HCT116 (cell line): ENCODE data around the gene RNU6-9. TPM values are rescaled to one million over a fixed set of nuclear protein-coding genes. Genes with fewer than 3 reads are reported as not detected.

Experiments
- ATAC-seq: fragments of 200-7000 bp; cut with Tn5 transposase; 2 replicates; pipeline ENCODE4 v1.9.1; 2020; ENCODE audit warnings: mild to moderate bottlenecking, moderate library complexity
- BruUV-seq: library from RNA; stranded (reverse); fragments of 400-500 nt; replicated peaks from 2 replicates; lab custom pipeline; 2021; lab: Mats Ljungman, UMichigan
- CTCF ChIA-PET: fragments of 300-600 bp; sonication (Branson Sonifier 250); formaldehyde crosslinking; loops from one replicate; lab custom pipeline; 2021; ENCODE audit warnings: antibody characterized with exemption; lab: Charles Lee
- POLR2A ChIA-PET: fragments of 300-600, 350-600 bp; sonication (Branson Sonifier 250); formaldehyde crosslinking; loops from one replicate; lab custom pipeline; 2021; ENCODE audit warnings: antibody characterized with exemption; lab: Charles Lee
- RAD21 ChIA-PET, 2 experiments: fragments of 300-600 bp; sonication (Branson Sonifier 250); formaldehyde crosslinking; loops; one replicate each; lab custom pipeline; 2023; ENCODE audit warnings: low total read pairs in 2 of 2; ENCODE audit not compliant: uncharacterized antibody in 2 of 2, unreplicated experiment in 2 of 2, low non-redundant PET in 1 of 2; lab: Charles Lee
- DNase-seq: peaks from one replicate; pipeline ENCODE4 v3.0.0-alpha.2; 2010; ENCODE audit warnings: low read depth, low spot score
- H2AFZ ChIP-seq: fragments of 200-600 bp; shearing (Covaris generic), sonication (generic); 2 replicates; pipeline ENCODE4 v1.6.1; 2017; ENCODE audit warnings: low read depth, mixed run types, mixed read lengths, antibody characterized with exemption, low read length; ENCODE audit not compliant: poor library complexity, severe bottlenecking
- H3K27ac ChIP-seq: 2 replicates; pipeline ENCODE4 v1.5.1; 2012; ENCODE audit warnings: low read depth, low read length
- H3K27me3 ChIP-seq: fragments of 200-600 bp; sonication (generic); 2 replicates; pipeline ENCODE4 v1.6.1; 2016; ENCODE audit warnings: mixed run types, low read length, mixed read lengths; ENCODE audit not compliant: insufficient read depth
- H3K36me3 ChIP-seq, 2 experiments: fragments of 200-500 bp in 1 of 2; fragments of 200-600 bp in 1 of 2; sonication (Bioruptor generic) in 1 of 2; sonication (generic) in 1 of 2; 2 replicates each; pipeline versions ENCODE4 v1.5.1 to v1.6.1; 2014 to 2016; ENCODE audit warnings: low read length in 2 of 2, inconsistent platforms in 1 of 2, mixed read lengths in 1 of 2, mixed run types in 1 of 2; ENCODE audit not compliant: insufficient read depth in 2 of 2, control insufficient read depth in 1 of 2
- H3K4me1 ChIP-seq, 2 experiments: fragments of 200-600 bp in 1 of 2; sonication (generic) in 1 of 2; 2 replicates each; pipeline versions ENCODE4 v1.5.1 to v1.6.1; 2012 to 2017; ENCODE audit warnings: low read length in 2 of 2, inconsistent platforms in 1 of 2, mild to moderate bottlenecking in 1 of 2, mixed read lengths in 1 of 2, mixed run types in 1 of 2, moderate library complexity in 1 of 2; ENCODE audit not compliant: insufficient read depth in 2 of 2, control insufficient read depth in 1 of 2
- H3K4me2 ChIP-seq: fragments of 200-600 bp; sonication (generic); 2 replicates; pipeline ENCODE4 v1.6.1; 2017; ENCODE audit warnings: mixed run types, low read length, mixed read lengths
- H3K4me3 ChIP-seq, 2 experiments: fragments of 200-600 bp in 1 of 2; sonication (generic) in 1 of 2; replicated peaks in 1 of 2; 2 replicates each; pipeline ENCODE4 v1.5.1; 2011 to 2016; ENCODE audit warnings: low read length in 2 of 2, control low read depth in 1 of 2, low read depth in 1 of 2, mild to moderate bottlenecking in 1 of 2, mixed read lengths in 1 of 2, mixed run types in 1 of 2
- H3K79me2 ChIP-seq: fragments of 200-600 bp; sonication (generic); 2 replicates; pipeline ENCODE4 v1.6.1; 2017; ENCODE audit warnings: mild to moderate bottlenecking, mixed run types, low read length, moderate library complexity, mixed read lengths; ENCODE audit not compliant: insufficient read depth
- H3K9ac ChIP-seq: fragments of 200-600 bp; sonication (generic); 2 replicates; pipeline ENCODE4 v1.6.1; 2016; ENCODE audit warnings: low read length, mixed read lengths
- H3K9me2 ChIP-seq: fragments of 200-600 bp; sonication (generic), shearing (Covaris generic); 2 replicates; pipeline ENCODE4 v1.6.1; 2017; ENCODE audit warnings: mixed run types, mild to moderate bottlenecking, moderate library complexity; ENCODE audit not compliant: insufficient read depth
- H3K9me3 ChIP-seq, 2 experiments: fragments of 200-500 bp in 1 of 2; fragments of 200-600 bp in 1 of 2; sonication (Bioruptor generic) in 1 of 2; sonication (generic) in 1 of 2; 2 replicates each; pipeline ENCODE4 v1.6.1; 2014 to 2017; ENCODE audit warnings: low read length in 2 of 2, mixed read lengths in 2 of 2, inconsistent platforms in 1 of 2, low read depth in 1 of 2, mild to moderate bottlenecking in 1 of 2, mixed run types in 1 of 2, moderate library complexity in 1 of 2; ENCODE audit not compliant: control insufficient read depth in 1 of 2, insufficient read depth in 1 of 2
- H4K20me1 ChIP-seq: fragments of 200-600 bp; sonication (generic), shearing (Covaris generic); 2 replicates; pipeline ENCODE4 v1.6.1; 2017; ENCODE audit warnings: mixed run types, mild to moderate bottlenecking, moderate library complexity; ENCODE audit not compliant: insufficient read depth
- EGR1 ChIP-seq: IDR thresholded peaks from 2 replicates; pipeline ENCODE4 v1.6.1; 2012; ENCODE audit warnings: low read depth
- ELF1 ChIP-seq: IDR thresholded peaks from 2 replicates; pipeline ENCODE4 v1.6.1; 2012; ENCODE audit warnings: low read depth, borderline replicate concordance
- EZH2 ChIP-seq: fragments of 200-600 bp; sonication (generic); IDR thresholded peaks from 2 replicates; pipeline ENCODE4 v1.6.1; 2017; ENCODE audit warnings: antibody characterized with exemption, mixed run types
- EZH2phosphoT487 ChIP-seq: fragments of 200-600 bp; IDR thresholded peaks from 2 replicates; pipeline ENCODE4 v1.6.1; 2018; ENCODE audit warnings: antibody characterized with exemption, borderline replicate concordance
- FOSL1 ChIP-seq: IDR thresholded peaks from 2 replicates; pipeline ENCODE4 v1.6.1; 2012; ENCODE audit warnings: low read depth
- JUND ChIP-seq: IDR thresholded peaks from 2 replicates; pipeline ENCODE4 v1.6.1; 2012
- POLR2A ChIP-seq: IDR thresholded peaks from 2 replicates; pipeline ENCODE4 v1.7.0; 2011; ENCODE audit warnings: borderline replicate concordance; ENCODE audit not compliant: insufficient read depth, insufficient read length; ENCODE audit errors: extremely low read depth
- POLR2AphosphoS5 ChIP-seq: IDR thresholded peaks from 2 replicates; pipeline ENCODE4 v1.6.1; 2011; ENCODE audit warnings: mild to moderate bottlenecking, low read depth, low read length, moderate library complexity
- SRF ChIP-seq: IDR thresholded peaks from 2 replicates; pipeline ENCODE4 v1.6.1; 2012; ENCODE audit warnings: low read depth
- TCF7L2 ChIP-seq: IDR thresholded peaks from 2 replicates; pipeline ENCODE4 v1.7.0; 2011; ENCODE audit warnings: borderline replicate concordance, inconsistent platforms; ENCODE audit not compliant: insufficient read depth, insufficient read length; ENCODE audit errors: extremely low read depth
- YY1 ChIP-seq: IDR thresholded peaks from 2 replicates; pipeline ENCODE4 v1.6.1; 2011; ENCODE audit warnings: low read length, low read depth, moderate library complexity, mild to moderate bottlenecking; ENCODE audit not compliant: insufficient replicate concordance; ENCODE audit errors: extremely low read depth
- ZFX ChIP-seq: fragments of 450-650 bp; IDR thresholded peaks from 2 replicates; pipeline ENCODE4 v1.6.1; 2017
- ZNF274 ChIP-seq: fragments of 200-500 bp; sonication (Bioruptor generic); IDR thresholded peaks from 2 replicates; pipeline ENCODE4 v1.6.1; 2014; ENCODE audit warnings: mild to moderate bottlenecking, low read depth, low read length, inconsistent platforms
- intact Hi-C: fragments of 100-400 bp; cut with micrococcal nuclease; formaldehyde crosslinking; loops from 2 replicates; pipeline ENCODE4 v1.10.0; 2022
- total RNA-seq: library from RNA; stranded (reverse); gene quantifications from one replicate; pipeline ENCODE4 v1.2.1, GENCODE V29; 2021; ENCODE audit not compliant: unreplicated experiment
- TF ChIP-seq, protein P1 (sequence below): IDR thresholded peaks from 2 replicates; pipeline ENCODE4 v1.6.1; 2011; ENCODE audit warnings: mild to moderate bottlenecking, low read length, moderate library complexity; ENCODE audit not compliant: insufficient replicate concordance; ENCODE audit errors: extremely low read depth
- TF ChIP-seq, protein P2 (sequence below), 3 experiments: fragments of 200-600 bp in 1 of 3; sonication (generic) in 1 of 3; IDR thresholded peaks in 2 of 3; conservative IDR thresholded peaks in 1 of 3; 2 replicates each; pipeline ENCODE4 v1.5.1; 2012 to 2017; ENCODE audit warnings: low read depth in 2 of 3, low read length in 2 of 3, antibody characterized with exemption in 1 of 3, borderline replicate concordance in 1 of 3, control low read depth in 1 of 3, mild to moderate bottlenecking in 1 of 3, mixed read lengths in 1 of 3, mixed run types in 1 of 3, moderate library complexity in 1 of 3; ENCODE audit not compliant: insufficient read depth in 1 of 3
- TF ChIP-seq, protein P3 (sequence below): IDR thresholded peaks from 2 replicates; pipeline ENCODE4 v1.6.1; 2012

The RNU6-9 gene
- total RNA-seq, 1 experiment from 2014 or later: not detected

DNA sequence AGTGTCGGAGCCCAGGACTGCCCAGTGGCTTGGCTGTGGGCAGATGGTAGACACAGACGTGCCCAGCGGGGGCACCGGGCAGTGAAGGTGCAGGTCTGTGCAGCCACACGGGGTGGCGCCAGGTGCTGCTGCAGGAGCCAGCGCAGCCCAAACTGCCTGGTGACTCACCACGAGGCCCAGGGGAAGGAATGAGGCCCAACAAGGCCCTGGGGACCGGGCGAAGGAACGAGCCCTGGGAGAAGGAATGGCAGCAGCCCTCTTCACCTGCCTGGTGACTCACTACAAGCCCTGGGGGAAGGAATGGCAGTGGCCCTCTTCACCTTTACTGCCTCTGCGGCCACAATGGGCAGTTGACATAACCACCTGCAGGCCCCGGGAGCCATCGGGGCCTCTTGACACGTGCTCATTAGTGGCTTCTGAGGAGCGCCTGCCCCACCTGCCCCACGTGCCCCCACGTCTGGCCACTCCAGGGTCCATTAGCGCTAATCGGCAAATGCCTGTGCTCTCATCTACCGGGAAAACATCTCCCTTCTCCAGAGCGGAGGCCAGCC, 9.5 kb upstream of the RNU6-9 start (continued):
- TF ChIP-seq TCF7L2 (no peak), EZH2 (no peak), POLR2AphosphoS5 (peak; percentile 67)

DNA sequence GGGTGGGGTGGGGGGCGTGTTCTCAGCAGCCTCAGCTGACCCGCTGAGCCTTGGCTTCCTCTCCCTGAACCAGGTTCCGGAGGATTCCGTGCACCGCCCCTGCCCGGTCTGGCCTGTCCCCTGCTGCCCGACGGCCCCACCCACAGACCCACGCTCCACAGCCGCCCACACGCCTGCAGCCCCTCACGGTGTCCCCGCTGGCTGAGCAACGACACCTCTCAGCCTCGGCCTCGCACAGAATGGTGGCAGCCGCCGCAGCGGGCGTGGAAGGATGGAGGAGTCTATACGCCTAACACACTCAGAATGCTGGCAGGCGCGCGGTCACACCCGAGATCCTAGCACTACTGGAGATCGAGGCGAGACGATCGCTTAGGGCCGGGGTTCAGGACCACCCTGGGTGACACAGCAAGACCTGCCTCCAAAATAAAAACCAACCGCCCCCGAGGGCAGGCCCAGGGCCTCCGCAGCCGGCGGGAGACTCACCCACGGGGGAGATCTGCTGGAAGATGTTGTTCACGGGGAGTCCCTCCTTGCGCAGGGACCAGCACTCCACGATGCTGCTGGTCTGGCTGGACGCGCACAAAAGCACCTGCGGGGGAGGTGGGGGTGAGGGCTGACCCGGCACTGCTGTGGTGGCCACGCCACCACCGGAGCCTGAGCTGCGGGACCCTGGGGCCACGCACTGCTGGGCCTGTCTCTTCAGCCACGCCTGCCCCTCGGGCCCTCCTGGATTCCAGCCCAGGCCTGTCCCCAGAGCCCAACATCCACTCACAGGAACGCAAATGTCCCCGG, 8.7 kb upstream of the RNU6-9 start:
- DNase-seq (no peak), ATAC-seq (no peak)
- TF ChIP-seq EZH2 (no peak), TCF7L2 (no peak), YY1 (no peak), POLR2AphosphoS5 (no peak), POLR2A (no peak), ELF1 (no peak), FOSL1 (no peak), SRF (no peak), ZNF274 (no peak), JUND (no peak), EGR1 (no peak), EZH2phosphoT487 (no peak), ZFX (no peak)
- TF ChIP-seq, protein P1, sequence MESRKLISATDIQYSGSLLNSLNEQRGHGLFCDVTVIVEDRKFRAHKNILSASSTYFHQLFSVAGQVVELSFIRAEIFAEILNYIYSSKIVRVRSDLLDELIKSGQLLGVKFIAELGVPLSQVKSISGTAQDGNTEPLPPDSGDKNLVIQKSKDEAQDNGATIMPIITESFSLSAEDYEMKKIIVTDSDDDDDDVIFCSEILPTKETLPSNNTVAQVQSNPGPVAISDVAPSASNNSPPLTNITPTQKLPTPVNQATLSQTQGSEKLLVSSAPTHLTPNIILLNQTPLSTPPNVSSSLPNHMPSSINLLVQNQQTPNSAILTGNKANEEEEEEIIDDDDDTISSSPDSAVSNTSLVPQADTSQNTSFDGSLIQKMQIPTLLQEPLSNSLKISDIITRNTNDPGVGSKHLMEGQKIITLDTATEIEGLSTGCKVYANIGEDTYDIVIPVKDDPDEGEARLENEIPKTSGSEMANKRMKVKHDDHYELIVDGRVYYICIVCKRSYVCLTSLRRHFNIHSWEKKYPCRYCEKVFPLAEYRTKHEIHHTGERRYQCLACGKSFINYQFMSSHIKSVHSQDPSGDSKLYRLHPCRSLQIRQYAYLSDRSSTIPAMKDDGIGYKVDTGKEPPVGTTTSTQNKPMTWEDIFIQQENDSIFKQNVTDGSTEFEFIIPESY: no peak
- TF ChIP-seq, protein P2, sequence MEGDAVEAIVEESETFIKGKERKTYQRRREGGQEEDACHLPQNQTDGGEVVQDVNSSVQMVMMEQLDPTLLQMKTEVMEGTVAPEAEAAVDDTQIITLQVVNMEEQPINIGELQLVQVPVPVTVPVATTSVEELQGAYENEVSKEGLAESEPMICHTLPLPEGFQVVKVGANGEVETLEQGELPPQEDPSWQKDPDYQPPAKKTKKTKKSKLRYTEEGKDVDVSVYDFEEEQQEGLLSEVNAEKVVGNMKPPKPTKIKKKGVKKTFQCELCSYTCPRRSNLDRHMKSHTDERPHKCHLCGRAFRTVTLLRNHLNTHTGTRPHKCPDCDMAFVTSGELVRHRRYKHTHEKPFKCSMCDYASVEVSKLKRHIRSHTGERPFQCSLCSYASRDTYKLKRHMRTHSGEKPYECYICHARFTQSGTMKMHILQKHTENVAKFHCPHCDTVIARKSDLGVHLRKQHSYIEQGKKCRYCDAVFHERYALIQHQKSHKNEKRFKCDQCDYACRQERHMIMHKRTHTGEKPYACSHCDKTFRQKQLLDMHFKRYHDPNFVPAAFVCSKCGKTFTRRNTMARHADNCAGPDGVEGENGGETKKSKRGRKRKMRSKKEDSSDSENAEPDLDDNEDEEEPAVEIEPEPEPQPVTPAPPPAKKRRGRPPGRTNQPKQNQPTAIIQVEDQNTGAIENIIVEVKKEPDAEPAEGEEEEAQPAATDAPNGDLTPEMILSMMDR (IDR thresholded peaks at IDR 0.05 in 2 of 3, conservative IDR thresholded peaks at IDR 0.05 in 1 of 3; ENCODE audit: borderline replicate concordance in 1 of 3, insufficient read depth in 1 of 3, low read depth in 2 of 3, low read length in 2 of 3): no peak
- TF ChIP-seq, protein P3, sequence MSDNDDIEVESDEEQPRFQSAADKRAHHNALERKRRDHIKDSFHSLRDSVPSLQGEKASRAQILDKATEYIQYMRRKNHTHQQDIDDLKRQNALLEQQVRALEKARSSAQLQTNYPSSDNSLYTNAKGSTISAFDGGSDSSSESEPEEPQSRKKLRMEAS: no peak
- Histone ChIP-seq H3K36me3 (peaks cover 9 to 17% of the 10 kb centered on the region in 2 experiments; a peak in 3 of 4 replicates), H3K9me3 (no peaks in the 10 kb centered on the region), H3K4me3 (no peak overlapping the region), H3K9me2 (no peaks in the 10 kb centered on the region), H2AFZ (no peak overlapping the region), H3K9ac (peak overlapping the region; percentile 57; the same call in 1 of the 2 replicates), H3K4me2 (peak overlapping the region; percentile 60), H3K27ac (peak overlapping the region; percentile 77), H4K20me1 (no peaks in the 10 kb centered on the region), H3K27me3 (no peaks in the 10 kb centered on the region), H3K79me2 (no peaks in the 10 kb centered on the region), H3K4me1 (peaks cover 20 to 22% of the 10 kb centered on the region in 2 experiments)
- CTCF ChIA-PET: no interaction called here
- POLR2A ChIA-PET: no interaction called here
- intact Hi-C loops: no loop called here
- no TSS peak for BruUV-seq
- RAD21 ChIA-PET: no interaction called here
